Measurements from ENCODE around the gene PRR36. TPM values are rescaled to one million over a fixed set of nuclear protein-coding genes. Genes with fewer than 3 reads are reported as not detected.

PRR36 gene
- total and polyA plus RNA-seq, 11 donors: 0.01 to 0.27 (median 0.08) TPM; not detected in 4

- Histone ChIP-seq H3K27me3 (peaks cover 16 to 51% (median 33%) of the 10 kb centered on the region in 9 donors), H3K4me3 (peak overlapping the region in 5 of 12 donors; percentile 33 to 56 (median 41)), H3K4me1 (peaks cover 0 to 51% (median 24%) of the 10 kb centered on the region in 12 donors), H3K9me3 (no peaks in the 10 kb centered on the region), H3K36me3 (peaks cover 8 to 28% (median 24%) of the 10 kb centered on the region in 9 donors), H3K27ac (no peak overlapping the region)
- intact Hi-C loops (cut with DNase I): no loop called here
- TF ChIP-seq CTCF (IDR thresholded peaks at IDR 0.05) (no peak), POLR2A (IDR thresholded peaks at IDR 0.05) (no peak)
- no peak for DNase-seq
- WGBS, 4 donors: 49 to 60% (median 53%) methylated on average over 11 to 24 of the region's 24 CpGs
- ATAC-seq: no peak
These were observed 41.3 kb upstream of the PRR36 start for GRCh38 chr19:7915250-7916102.

DNA sequence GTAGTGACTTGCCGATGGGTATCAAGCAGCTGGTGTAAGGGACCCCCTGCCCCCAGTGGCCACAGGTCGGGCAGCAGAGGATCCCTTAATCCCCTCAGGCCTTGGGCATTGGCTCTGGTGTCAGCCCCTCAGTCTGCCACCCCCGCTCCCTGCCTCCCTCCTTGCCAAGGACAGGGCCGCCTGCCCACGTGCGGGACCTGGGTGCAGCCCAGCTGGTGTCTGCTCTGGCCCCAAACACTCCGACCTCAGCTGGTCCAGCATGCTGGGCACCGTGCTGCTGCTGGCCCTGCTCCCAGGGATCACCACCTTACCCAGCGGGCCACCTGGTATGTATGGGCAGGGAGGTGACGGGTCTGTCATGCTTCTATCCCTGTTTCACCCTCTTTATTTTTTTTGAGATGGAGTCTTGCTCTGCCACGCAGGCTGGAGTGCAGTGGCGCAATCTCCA lies 40.4 kb upstream of the PRR36 start, which contains the start of gene TGFBR3L:
Gene TGFBR3L (plus strand): TSS at position 233 of the 448 bp plus-strand sequence.
- Histone ChIP-seq H3K4me3 (no peak within 1 kb of the TSS), H3K27ac (no peak within 1 kb of the TSS), H3K27me3 (peaks cover 16 to 51% (median 33%) of the 10 kb centered on the region in 9 donors), H3K36me3 (peaks cover 12 to 37% (median 30%) of the 10 kb centered on the region in 9 donors), H3K9me3 (no peaks in the 10 kb centered on the region), H3K4me1 (peaks cover 0 to 47% (median 22%) of the 10 kb centered on the region in 12 donors)
- peak in 1 of 4 donors; percentile 17 for ATAC-seq
- intact Hi-C loops (cut with DNase I): no loop called here
- peak in 2 of 5 donors; percentile 28 to 68 for DNase-seq
- whole genome bisulfite sequencing, 4 donors: 34 to 58% (median 47%) methylated on average over 11 to 12 of the region's 12 CpGs
- no peak for TF ChIP-seq POLR2A (IDR thresholded peaks at IDR 0.05)
- no peak for TF ChIP-seq CTCF (IDR thresholded peaks at IDR 0.05)

DNA sequence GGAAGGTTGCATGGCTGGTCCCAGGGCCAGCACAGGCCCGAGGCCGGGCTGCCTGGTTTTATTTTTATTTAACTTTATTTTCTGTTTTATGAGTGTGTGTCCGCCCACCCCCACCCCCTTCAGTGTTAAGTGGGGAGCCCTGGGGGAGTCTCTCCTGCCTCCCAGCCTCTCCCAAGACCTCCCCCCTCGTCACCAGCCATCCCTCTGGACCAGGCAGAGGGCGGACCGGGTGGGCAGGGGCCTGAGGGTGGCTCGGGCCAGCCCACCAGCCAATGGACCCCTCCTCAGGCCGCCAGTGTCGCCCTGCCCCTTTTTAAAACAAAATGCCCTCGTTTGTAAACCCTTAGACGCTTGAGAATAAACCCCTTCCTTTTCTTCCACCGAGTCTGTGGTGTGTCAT lies 39.9 kb upstream of the PRR36 start:
- no peak for TF ChIP-seq CTCF (IDR thresholded peaks at IDR 0.05)
- TF ChIP-seq POLR2A (IDR thresholded peaks at IDR 0.05): no peak
- Histone ChIP-seq H3K9me3 (no peaks in the 10 kb centered on the region), H3K27ac (no peak overlapping the region), H3K36me3 (peaks cover 12 to 42% (median 32%) of the 10 kb centered on the region in 9 donors), H3K4me1 (peaks cover 0 to 46% (median 20%) of the 10 kb centered on the region in 12 donors), H3K4me3 (no peak overlapping the region), H3K27me3 (peaks cover 16 to 47% (median 33%) of the 10 kb centered on the region in 9 donors)
- 60 to 75% (median 65%) methylated on average over 12 of the region's 12 CpGs for WGBS, 4 donors
- intact Hi-C loops (cut with DNase I): no loop called here
- DNase-seq (peak in 1 of 5 donors; percentile 24), ATAC-seq (no peak)

DNA sequence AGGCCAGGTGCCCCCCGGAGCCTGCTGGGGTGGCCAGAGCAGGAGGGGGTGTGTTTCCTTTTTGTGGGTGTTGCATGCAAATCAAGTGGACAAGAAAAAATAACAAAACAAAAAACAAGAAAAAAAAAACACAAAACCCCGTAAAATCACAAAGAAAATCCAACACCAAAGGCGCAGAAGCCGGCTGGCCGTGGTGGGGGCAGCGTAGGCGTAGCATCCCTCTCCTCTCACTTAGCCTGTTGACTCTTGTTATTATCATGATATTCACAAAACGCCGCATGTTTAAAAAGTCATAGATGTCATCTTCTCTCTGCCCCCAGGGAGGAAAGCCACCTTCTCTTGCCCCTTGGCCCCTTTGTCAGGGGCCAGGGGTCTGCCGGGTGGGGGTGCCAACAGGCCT lies 39.5 kb upstream of the PRR36 start:
- H3K27ac ChIP-seq: no peak overlapping the region
- peaks cover 16 to 43% (median 33%) of the 10 kb centered on the region in 9 donors for H3K27me3 ChIP-seq
- H3K9me3 ChIP-seq: no peaks in the 10 kb centered on the region
- no peak for TF ChIP-seq POLR2A (IDR thresholded peaks at IDR 0.05)
- no peak for TF ChIP-seq CTCF (IDR thresholded peaks at IDR 0.05)
- DNase-seq: no peak
- peaks cover 0 to 46% (median 20%) of the 10 kb centered on the region in 12 donors for H3K4me1 ChIP-seq
- H3K36me3 ChIP-seq: peaks cover 12 to 44% (median 32%) of the 10 kb centered on the region in 9 donors
- no peak for ATAC-seq
- WGBS, 4 donors: 85 to 90% (median 85%) methylated on average over 10 of the region's 10 CpGs
- H3K4me3 ChIP-seq: no peak overlapping the region
- intact Hi-C loops (cut with DNase I): no loop called here
